ENCODE data around the gene CROCC2.

DNA sequence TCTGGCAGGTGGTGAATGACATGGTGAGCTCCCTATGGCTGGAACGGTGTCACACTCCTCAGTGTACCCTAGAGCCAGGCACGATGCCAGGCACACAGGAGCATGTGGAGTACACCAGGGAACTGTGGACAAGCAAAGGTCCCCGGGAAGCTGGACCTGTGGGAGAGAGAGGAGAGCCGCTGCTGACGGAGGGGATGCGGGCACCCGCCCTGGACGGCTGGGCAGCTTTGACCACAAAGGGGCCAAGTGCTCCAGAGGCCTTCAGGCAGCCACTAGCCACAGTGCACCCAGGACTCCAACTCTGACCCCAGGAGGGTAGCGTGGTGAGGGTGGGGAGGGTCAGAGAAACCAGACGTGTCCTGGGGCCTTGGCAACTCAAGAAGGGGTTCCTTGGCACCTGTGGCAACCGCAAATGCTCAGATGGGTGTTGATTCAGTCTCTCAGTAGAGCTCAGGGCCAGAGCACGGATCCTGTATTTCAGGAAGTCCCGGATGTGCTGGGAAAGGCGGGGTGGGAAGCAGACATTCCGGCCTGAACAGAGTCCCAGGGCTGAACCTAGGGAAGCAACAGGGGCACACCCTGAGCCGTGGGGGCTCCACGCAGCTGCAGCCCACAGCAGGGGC, 7.9 kb upstream of the CROCC2 start:
- no peak for TF ChIP-seq EZH2phosphoT487 (IDR thresholded peaks at IDR 0.05; ENCODE audit: borderline replicate concordance, low read depth, low read length)
- TF ChIP-seq, protein P1, sequence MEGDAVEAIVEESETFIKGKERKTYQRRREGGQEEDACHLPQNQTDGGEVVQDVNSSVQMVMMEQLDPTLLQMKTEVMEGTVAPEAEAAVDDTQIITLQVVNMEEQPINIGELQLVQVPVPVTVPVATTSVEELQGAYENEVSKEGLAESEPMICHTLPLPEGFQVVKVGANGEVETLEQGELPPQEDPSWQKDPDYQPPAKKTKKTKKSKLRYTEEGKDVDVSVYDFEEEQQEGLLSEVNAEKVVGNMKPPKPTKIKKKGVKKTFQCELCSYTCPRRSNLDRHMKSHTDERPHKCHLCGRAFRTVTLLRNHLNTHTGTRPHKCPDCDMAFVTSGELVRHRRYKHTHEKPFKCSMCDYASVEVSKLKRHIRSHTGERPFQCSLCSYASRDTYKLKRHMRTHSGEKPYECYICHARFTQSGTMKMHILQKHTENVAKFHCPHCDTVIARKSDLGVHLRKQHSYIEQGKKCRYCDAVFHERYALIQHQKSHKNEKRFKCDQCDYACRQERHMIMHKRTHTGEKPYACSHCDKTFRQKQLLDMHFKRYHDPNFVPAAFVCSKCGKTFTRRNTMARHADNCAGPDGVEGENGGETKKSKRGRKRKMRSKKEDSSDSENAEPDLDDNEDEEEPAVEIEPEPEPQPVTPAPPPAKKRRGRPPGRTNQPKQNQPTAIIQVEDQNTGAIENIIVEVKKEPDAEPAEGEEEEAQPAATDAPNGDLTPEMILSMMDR (conservative IDR thresholded peaks at IDR 0.05; ENCODE audit: low read length) = no peak
